OCI-LY3 (cell line): ENCODE measurements around the gene SCN1B.

Experiments
- H2AFZ ChIP-seq: fragments of 200-600, 300-600 bp; shearing (Covaris generic); 2 replicates; pipeline ENCODE4 v1.6.0; 2014; ENCODE audit warnings: antibody characterized with exemption, low read depth, low read length
- H3K27ac ChIP-seq: fragments of 200-600, 300-600 bp; sonication (generic); 2 replicates; pipeline ENCODE4 v1.5.1; 2014; ENCODE audit warnings: mild to moderate bottlenecking, low read length, moderate library complexity, mixed read lengths
- H3K27me3 ChIP-seq: fragments of 200-600, 300-600 bp; sonication (generic); 2 replicates; pipeline ENCODE4 v1.6.1; 2014; ENCODE audit warnings: low read depth, low read length, mixed read lengths
- H3K36me3 ChIP-seq: fragments of 200-600, 300-600 bp; sonication (generic); replicated peaks from 2 replicates; pipeline ENCODE3; 2014; ENCODE audit warnings: low read depth, low read length, mixed read lengths
- H3K4me1 ChIP-seq: fragments of 300-600, 200-600 bp; sonication (generic); 2 replicates; pipeline ENCODE4 v1.6.1; 2014; ENCODE audit warnings: low read length, mixed read lengths
- H3K4me2 ChIP-seq: fragments of 200-600, 300-600 bp; sonication (generic); 2 replicates; pipeline ENCODE4 v1.6.1; 2014; ENCODE audit warnings: low read length, mixed read lengths
- H3K4me3 ChIP-seq: fragments of 300-600, 200-600 bp; sonication (generic); 2 replicates; pipeline ENCODE4 v1.5.1; 2014; ENCODE audit warnings: antibody characterized with exemption, mild to moderate bottlenecking, low read length, moderate library complexity
- H3K79me2 ChIP-seq: fragments of 300-600, 200-600 bp; shearing (Covaris generic); 2 replicates; pipeline ENCODE4 v1.6.1; 2014; ENCODE audit warnings: mild to moderate bottlenecking, low read length, mixed read lengths
- H3K9ac ChIP-seq: fragments of 300-600, 200-600 bp; shearing (Covaris generic); 2 replicates; pipeline ENCODE4 v1.6.0; 2014; ENCODE audit warnings: mild to moderate bottlenecking, low read length, moderate library complexity
- H3K9me3 ChIP-seq: fragments of 200-600, 300-600 bp; shearing (Covaris generic); 2 replicates; pipeline ENCODE4 v1.6.1; 2014; ENCODE audit warnings: low read length, mixed read lengths; ENCODE audit not compliant: insufficient read depth
- H4K20me1 ChIP-seq: fragments of 200-600, 300-600 bp; sonication (generic); 2 replicates; pipeline ENCODE4 v1.6.1; 2016; ENCODE audit warnings: low read length, mixed read lengths; ENCODE audit not compliant: insufficient read depth
- EZH2phosphoT487 ChIP-seq: fragments of 200-600 bp; shearing (Covaris generic); IDR thresholded peaks from 2 replicates; pipeline ENCODE4 v1.6.1; 2018; ENCODE audit warnings: antibody characterized with exemption, mixed run types, low read depth
- TF ChIP-seq, protein P1 (sequence below): fragments of 200-600, 300-600 bp; sonication (generic); IDR thresholded peaks from 2 replicates; pipeline ENCODE4 v1.5.1; 2014; ENCODE audit warnings: antibody characterized with exemption, low read length, low read depth

Gene SCN1B

GRCh38 chr19:35009424-35010415, 20.6 kb upstream of the SCN1B start:
- Histone ChIP-seq H3K4me3 (no peak overlapping the region), H3K27ac (no peak overlapping the region), H3K4me2 (no peak overlapping the region), H2AFZ (no peak overlapping the region), H3K36me3 (peaks cover 52% of the 10 kb centered on the region), H4K20me1 (peaks cover 11% of the 10 kb centered on the region), H3K79me2 (peaks cover 22% of the 10 kb centered on the region), H3K9ac (no peak overlapping the region), H3K4me1 (peaks cover 5% of the 10 kb centered on the region), H3K9me3 (no peaks in the 10 kb centered on the region), H3K27me3 (no peaks in the 10 kb centered on the region)
- TF ChIP-seq EZH2phosphoT487, result no peak
- TF ChIP-seq, protein P1, sequence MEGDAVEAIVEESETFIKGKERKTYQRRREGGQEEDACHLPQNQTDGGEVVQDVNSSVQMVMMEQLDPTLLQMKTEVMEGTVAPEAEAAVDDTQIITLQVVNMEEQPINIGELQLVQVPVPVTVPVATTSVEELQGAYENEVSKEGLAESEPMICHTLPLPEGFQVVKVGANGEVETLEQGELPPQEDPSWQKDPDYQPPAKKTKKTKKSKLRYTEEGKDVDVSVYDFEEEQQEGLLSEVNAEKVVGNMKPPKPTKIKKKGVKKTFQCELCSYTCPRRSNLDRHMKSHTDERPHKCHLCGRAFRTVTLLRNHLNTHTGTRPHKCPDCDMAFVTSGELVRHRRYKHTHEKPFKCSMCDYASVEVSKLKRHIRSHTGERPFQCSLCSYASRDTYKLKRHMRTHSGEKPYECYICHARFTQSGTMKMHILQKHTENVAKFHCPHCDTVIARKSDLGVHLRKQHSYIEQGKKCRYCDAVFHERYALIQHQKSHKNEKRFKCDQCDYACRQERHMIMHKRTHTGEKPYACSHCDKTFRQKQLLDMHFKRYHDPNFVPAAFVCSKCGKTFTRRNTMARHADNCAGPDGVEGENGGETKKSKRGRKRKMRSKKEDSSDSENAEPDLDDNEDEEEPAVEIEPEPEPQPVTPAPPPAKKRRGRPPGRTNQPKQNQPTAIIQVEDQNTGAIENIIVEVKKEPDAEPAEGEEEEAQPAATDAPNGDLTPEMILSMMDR, result no peak

DNA sequence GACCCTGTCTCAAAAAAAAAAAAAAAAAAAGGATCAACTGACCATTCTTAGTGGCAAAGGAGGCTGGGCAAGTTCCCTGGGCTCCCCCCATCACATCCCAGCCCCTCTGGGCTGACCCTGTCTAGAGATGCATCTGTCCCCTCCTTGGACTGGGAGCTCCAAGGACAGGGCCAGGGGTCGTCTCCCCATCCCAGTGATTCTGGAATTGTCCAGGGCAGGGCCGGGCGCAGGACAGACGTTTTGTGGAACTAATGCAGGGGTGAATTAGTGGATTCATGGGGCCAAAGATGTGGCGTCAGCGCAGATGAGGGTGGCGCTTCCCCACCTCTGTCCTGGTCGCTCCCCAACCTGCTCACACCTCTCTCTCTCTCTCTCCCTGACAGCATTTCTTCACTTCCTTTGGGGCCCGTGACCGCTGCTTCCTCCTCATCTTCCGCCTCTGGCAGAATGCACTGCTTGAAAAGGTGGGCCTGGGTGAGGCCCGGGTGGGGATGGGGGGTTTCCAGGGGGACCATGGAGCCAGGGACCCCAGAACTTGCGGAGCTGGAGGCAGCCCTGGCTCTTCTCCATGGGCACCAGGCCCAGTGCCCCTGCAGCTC, 19.1 kb upstream of the SCN1B start:
- no peak overlapping the region for H3K27ac ChIP-seq

DNA sequence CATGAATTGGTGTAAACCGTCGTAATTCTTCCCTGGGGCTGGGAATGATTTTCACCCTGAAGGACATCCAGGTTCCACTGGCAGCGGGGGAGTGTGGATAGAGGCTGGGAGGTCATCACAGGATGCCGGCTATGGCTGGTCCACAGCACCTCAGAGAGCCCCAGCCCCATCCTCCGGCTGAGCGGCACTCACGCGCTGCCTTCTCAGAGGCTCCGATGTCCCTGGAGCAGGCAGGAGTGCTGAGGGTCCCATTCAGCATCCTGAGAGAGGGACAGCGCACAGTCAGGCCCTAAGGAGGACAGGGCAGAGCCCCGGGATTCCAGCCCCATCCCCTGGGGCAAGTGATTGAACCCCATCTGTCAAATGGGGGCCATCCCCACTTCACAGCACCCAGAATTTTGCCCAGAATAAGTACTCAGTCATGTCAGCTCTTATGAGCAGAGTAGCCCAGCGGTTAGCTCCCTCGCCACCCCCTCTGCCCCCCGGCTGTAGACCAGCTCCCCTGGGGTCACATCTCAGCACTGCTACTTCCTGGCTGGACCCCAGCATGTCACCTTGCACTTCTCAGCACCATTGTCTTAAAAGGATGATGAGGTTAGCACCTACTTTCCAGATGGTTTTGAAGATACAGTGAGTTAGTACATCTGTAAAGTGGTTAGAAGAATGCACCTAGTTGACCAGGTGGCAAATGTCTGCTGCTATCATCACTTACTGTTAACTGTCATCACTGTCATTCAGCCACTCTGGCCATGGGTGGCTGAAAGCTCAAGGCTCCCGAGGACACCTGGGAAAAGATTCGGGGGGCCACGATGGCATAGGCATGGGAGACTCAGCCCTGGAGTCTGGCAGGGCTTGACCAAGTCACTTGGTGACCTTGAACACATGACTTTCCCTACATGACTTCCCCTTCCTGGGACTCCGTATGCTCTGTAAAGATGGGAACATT, 18.3 kb upstream of the SCN1B start:
- Histone ChIP-seq H3K9me3 (no peaks in the 10 kb centered on the region), H3K36me3 (peaks cover 52% of the 10 kb centered on the region), H4K20me1 (no peaks in the 10 kb centered on the region), H3K4me2 (no peak overlapping the region), H3K27me3 (no peaks in the 10 kb centered on the region), H2AFZ (no peak overlapping the region), H3K27ac (no peak overlapping the region), H3K79me2 (peaks cover 2% of the 10 kb centered on the region; the same call in 1 of the 2 replicates), H3K4me3 (no peak overlapping the region), H3K4me1 (peaks cover 9% of the 10 kb centered on the region), H3K9ac (no peak overlapping the region)
- TF ChIP-seq, protein P1, result no peak
- TF ChIP-seq EZH2phosphoT487, result no peak

More for the DNA sequence above, 19.1 kb upstream of the SCN1B start:
- no peak overlapping the region for H2AFZ ChIP-seq
- H3K4me2 ChIP-seq, result no peak overlapping the region
- no peak overlapping the region for H3K4me3 ChIP-seq
- no peak for TF ChIP-seq EZH2phosphoT487
- TF ChIP-seq, protein P1, result no peak
- no peak overlapping the region for H3K9ac ChIP-seq
- no peaks in the 10 kb centered on the region for H3K9me3 ChIP-seq
- H3K36me3 ChIP-seq, result peaks cover 58% of the 10 kb centered on the region
- H3K79me2 ChIP-seq, result peaks cover 10% of the 10 kb centered on the region
- peaks cover 4% of the 10 kb centered on the region for H4K20me1 ChIP-seq
- no peaks in the 10 kb centered on the region for H3K27me3 ChIP-seq
- H3K4me1 ChIP-seq, result peaks cover 5% of the 10 kb centered on the region
